ENCODE data around the gene RAPGEF1.

DNA sequence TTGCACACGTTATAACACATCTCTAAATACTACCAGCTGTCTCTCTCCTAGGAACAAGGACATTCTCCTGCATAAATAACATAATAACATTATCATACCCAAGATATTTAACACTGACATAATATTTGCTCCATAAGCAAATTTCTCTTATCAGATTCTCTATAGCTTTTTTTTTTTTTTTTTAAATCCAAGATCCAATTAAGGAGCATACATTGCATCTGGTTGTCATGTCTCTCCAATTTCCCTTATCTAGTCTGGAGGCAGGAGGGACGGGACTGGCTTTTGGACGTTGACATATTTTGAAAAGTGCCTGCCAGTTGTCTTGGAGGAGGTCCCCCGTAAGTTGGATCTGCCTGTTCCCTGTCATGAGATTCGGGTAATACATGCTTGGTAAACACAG lies 76.6 kb downstream of the RAPGEF1 start:
- TF ChIP-seq POLR2AphosphoS5 (IDR thresholded peaks at IDR 0.05; ENCODE audit: insufficient read depth, low read depth, low read length) = no peak
- TF ChIP-seq, protein P1, sequence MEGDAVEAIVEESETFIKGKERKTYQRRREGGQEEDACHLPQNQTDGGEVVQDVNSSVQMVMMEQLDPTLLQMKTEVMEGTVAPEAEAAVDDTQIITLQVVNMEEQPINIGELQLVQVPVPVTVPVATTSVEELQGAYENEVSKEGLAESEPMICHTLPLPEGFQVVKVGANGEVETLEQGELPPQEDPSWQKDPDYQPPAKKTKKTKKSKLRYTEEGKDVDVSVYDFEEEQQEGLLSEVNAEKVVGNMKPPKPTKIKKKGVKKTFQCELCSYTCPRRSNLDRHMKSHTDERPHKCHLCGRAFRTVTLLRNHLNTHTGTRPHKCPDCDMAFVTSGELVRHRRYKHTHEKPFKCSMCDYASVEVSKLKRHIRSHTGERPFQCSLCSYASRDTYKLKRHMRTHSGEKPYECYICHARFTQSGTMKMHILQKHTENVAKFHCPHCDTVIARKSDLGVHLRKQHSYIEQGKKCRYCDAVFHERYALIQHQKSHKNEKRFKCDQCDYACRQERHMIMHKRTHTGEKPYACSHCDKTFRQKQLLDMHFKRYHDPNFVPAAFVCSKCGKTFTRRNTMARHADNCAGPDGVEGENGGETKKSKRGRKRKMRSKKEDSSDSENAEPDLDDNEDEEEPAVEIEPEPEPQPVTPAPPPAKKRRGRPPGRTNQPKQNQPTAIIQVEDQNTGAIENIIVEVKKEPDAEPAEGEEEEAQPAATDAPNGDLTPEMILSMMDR (IDR thresholded peaks at IDR 0.05; ENCODE audit: extremely low read depth in 1 of 2, insufficient read depth in 1 of 2, low read depth in 1 of 2, low read length in 2 of 2) = no peak
- no peak for TF ChIP-seq MYC (IDR thresholded peaks at IDR 0.05; ENCODE audit: low read depth, low read length)
- no peak for TF ChIP-seq EZH2 (IDR thresholded peaks at IDR 0.05; ENCODE audit: borderline replicate concordance, low read depth, low read length, severe bottlenecking)
- TF ChIP-seq POLR2A (IDR thresholded peaks at IDR 0.05; ENCODE audit: low read depth, low read length) = no peak
- TF ChIP-seq, protein P2, sequence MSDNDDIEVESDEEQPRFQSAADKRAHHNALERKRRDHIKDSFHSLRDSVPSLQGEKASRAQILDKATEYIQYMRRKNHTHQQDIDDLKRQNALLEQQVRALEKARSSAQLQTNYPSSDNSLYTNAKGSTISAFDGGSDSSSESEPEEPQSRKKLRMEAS (IDR thresholded peaks at IDR 0.05; ENCODE audit: insufficient read depth, insufficient read length) = no peak
- TF ChIP-seq FOS (IDR thresholded peaks at IDR 0.05; ENCODE audit: borderline replicate concordance, insufficient read depth, low read length) = no peak
- TF ChIP-seq JUN (IDR thresholded peaks at IDR 0.05; ENCODE audit: borderline replicate concordance, insufficient read depth, insufficient read length, low read depth) = no peak
- TF ChIP-seq GATA2 (IDR thresholded peaks at IDR 0.05; ENCODE audit: insufficient read depth, insufficient read length, low read depth, low read length) = no peak
